ENCODE measurements around the gene SP140.
"Not testable (repeated sequence)": the region's sequence is repeated elsewhere in the genome, so short reads cannot be mapped to it uniquely, and the experiment has no call there.

Gene SP140

DNA sequence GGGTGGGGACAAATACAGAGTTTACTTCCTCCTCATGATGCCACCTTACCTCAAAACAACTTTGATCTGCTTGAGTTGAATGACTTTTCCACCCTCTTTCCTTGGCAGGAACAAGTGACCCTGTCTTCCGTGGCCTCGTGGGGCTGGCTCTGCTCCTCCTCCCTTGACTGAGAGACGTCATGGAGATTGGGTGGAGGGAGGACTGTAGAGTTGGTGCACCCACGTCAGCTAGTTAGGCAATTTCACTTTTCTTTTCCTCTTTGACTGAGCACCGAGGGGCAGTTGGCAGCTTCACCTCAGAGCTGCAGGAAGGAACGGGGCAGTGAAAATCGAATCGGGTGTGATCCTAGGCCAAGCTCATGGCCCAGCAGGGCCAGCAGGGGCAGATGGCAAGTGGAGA, at the start of gene SP140:
Gene SP140 (plus strand): TSS at position 251 of the 400 bp plus-strand sequence. CDS start 109 bp downstream, at position 360.
- DNase-seq (ENCODE audit: low spot score) = peak; percentile 91

- no peak for DNase-seq (ENCODE audit: low spot score)
Measured at GRCh38 chr2:230176996-230177395, 48.5 kb upstream of the SP140 start.

DNA sequence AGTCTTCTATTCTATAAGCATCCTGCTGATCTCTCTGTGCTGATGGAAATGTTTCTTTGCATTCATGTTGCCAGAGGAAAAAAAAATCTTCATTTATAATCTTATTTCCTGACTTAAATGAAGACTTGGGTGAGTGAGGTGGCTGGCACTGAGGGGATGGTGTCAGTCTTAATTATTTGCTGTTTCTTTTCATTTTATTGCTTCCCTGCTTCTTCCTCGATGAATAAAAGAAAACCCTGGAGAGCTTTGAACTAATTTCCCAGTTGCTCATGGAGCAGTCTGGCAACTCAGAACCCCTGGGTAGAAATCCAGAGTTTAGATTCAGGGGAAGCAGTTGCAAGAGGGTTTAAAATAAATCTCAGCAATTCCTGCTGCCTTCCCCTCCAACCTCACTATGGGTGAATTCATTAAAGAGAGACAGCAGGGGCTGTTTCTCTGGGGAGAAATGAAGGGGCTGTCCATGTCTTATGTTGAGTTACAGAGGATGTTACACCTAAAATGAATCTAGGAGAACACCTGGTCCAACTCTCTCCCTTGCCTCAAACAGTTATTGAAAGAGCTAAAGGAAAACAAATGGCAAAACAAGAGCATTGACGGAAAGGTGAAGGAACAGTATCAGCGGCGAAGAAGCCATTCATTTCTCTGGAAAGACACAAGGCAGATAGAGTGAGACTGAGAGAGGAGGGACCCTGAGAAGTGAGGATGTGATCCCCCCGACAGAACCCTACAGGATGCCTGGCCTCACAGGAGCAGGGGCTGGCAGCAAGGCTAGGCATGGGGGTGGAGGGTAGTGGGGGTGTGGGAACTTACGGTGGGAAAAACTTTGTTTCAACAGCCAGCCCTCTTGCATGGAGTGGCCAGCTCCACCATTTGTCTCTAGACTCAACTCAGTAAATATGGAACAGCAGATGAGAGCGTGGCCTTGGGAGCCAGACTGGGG, 46.7 kb upstream of the SP140 start:
- no peak for DNase-seq (ENCODE audit: low spot score)

DNA sequence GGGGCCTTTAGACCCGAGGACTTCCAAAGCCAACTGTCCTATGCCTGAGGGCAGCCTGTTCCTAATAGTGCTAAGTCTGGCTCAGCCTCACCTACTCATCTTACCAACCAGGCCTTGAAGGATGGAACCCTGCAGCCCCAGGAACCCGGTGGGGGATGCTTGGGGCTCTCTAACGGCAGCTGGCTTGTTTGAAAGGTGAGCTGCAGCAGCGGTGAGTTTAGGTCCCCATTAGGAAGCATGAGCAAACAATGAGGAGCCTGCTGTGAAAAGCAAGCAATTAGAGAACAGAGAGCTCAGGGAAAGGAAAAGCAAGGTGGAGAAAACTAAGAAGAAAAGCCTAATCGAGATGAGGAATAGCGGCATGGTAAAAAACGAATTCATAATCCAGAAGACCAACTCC, 45.6 kb upstream of the SP140 start:
- DNase-seq (ENCODE audit: low spot score) = no peak

DNA sequence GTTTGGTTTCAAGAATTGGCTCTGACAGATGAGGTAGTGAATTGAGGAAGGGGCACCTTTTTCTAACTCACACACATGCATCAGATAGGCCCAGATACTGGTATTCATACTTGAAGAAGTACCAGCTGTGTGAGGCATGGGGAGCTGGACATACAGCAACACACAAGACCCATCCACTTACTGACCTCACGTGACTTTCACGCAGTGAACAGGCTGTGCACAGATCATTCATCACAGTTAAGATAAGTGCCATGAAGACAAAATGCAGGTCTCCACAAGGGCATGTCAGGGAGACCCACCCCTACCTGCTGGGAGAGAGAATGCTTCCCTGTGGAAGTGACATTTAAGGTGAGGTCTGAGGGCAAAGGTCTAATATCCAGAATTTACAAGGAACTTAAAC, 44.3 kb upstream of the SP140 start:
- no peak for DNase-seq (ENCODE audit: low spot score)

GRCh38 chr2:230184727-230185578, 40.6 kb upstream of the SP140 start:
- DNase-seq (ENCODE audit: low spot score) = no peak

GRCh38 chr2:230202430-230203109, 23.0 kb upstream of the SP140 start:
- peak; percentile 67 for DNase-seq (ENCODE audit: low spot score)

- DNase-seq (ENCODE audit: low spot score) = no peak
Measured at GRCh38 chr2:230203110-230203676, 22.3 kb upstream of the SP140 start.

- no peak for DNase-seq (ENCODE audit: low spot score)
Measured at GRCh38 chr2:230205034-230205433, 20.5 kb upstream of the SP140 start.

DNA sequence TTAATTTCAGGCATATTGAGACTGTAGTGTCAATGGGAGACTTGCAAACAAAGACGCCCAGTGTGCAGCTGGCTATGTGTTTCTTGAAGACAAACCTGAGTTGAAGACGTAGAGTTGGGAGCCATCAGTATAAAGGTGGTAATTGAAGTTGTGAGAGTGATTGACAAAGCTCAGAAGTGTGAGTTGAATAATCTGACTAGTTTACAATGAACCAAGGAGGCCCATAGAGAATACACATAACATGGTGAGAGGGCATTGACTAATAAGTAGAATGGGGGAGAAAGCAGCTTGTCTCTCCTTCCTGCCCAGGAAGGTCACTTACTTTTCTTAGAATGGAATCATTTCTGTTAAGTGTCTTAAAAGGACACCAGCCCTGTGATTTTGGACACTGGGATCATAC, 19.8 kb upstream of the SP140 start:
- DNase-seq (ENCODE audit: low spot score) = peak; percentile 66

DNA sequence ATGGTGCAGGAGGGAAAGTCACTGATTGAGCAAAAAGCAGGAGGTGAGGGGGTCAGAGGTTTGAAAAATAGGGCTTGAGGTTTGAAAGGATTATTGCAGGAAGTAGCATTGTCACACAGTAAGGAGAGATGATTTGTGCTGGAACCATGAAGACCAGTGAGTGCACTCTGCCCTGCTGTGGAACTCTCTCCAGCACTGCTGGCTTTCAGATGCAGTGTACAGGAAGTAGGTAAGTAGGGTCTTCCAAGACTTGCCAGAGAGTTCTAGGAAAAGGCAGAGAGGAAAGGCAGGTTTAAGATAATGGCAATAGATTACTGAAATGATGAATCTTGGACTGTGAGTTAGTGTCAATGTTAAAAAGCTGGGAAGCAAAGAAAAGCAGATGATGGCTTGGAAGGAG, 17.0 kb upstream of the SP140 start:
- no peak for DNase-seq (ENCODE audit: low spot score)

- DNase-seq (ENCODE audit: low spot score) = no peak
Measured at GRCh38 chr2:230209422-230210051, 16.0 kb upstream of the SP140 start.

- DNase-seq (ENCODE audit: low spot score) = peak; percentile 25
Measured at GRCh38 chr2:230216489-230216888, 9.0 kb upstream of the SP140 start.

DNA sequence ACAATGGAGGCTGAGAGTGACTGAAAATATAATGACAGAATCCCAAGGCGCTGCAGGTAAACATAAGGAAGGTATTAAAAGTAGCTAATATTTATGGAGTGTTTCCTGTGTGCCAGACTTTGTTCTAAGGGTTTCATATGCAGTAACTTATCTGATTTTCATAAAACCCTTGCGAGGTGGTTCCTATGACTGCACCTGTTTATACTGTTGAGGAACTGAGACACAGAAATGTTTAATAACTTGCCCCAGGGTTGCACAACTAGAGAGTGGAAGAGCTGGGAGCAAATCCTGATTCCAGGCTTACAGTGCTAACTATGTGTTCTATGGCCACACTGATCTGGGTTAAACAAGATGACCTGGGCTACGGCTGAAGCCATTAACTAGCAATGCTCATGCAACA, 8.1 kb upstream of the SP140 start:
- no peak for DNase-seq (ENCODE audit: low spot score)

DNA sequence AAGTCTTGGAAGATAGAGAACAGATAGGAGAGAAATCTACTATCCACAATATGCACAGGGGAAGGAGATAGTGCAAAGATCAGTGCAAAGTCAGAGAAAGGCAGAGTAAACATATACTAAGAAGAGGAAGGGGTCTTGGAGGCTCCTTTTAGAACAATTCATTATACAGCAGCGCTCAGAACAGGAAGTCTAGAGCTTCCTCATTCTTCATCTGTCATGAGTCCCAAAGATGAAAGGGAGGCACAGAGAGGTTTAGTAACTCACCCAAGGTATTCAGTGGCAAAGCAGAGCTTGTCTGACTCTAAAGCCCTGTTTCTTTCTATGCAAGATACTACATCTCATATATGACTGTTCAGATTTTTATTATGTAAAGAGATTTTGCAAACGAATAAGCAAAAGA, 7.1 kb upstream of the SP140 start:
- DNase-seq (ENCODE audit: low spot score) = no peak

- peak; percentile 89 for DNase-seq (ENCODE audit: low spot score)
Measured at GRCh38 chr2:230219419-230220331, 5.9 kb upstream of the SP140 start, which contains the start of gene SP110. TSS of gene SP110 (minus strand) at chr2:230219984. CDS start at chr2:230216927, 3,057 bp downstream.

GRCh38 chr2:230220347-230220969, 5.1 kb upstream of the SP140 start:
- DNase-seq (ENCODE audit: low spot score) = no peak

DNA sequence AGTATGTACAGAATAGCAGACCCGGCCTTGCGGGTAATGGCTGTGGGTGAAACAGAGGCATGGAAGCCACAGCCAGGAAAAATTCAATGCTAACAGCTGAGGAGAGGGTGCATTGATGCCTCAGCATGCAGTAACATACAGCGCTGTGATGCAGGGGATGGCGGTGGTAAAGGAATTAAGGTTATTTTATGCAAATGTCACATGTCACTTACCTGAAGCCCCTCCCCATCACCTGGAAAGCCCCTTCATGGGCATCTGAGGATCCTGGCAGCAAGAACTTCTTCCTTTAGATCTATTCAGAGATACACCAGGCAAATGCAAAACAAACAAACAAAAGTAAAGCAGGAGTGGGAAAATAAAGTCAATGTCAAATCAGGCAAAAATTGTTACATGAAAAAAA, 4.0 kb upstream of the SP140 start:
- DNase-seq (ENCODE audit: low spot score) = no peak

DNA sequence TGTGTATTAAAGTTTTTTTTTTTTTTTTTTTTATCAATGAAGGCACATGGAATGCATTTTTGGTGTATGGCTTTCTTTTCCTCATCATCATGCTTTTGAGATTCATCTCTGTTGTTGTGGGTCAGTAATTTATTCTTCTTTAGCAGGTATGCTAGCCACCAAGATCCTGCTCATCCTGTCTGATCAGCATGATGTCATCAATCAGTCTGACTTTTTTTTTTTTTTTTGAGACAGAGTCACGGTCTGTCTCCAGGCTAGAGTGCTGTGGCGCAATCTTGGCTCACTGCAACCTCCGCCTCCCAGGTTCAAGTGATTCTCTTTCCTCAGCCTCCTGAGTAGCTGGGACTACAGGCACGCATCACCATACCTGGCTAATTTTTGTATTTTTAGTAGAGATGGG, 2.7 kb upstream of the SP140 start:
- DNase-seq (ENCODE audit: low spot score) = not testable (repeated sequence)

GRCh38 chr2:230224458-230224857, 1.1 kb upstream of the SP140 start:
- no peak for DNase-seq (ENCODE audit: low spot score)
